GM19193 (cell line): ENCODE data around the gene ABCG2.

Experiments used
- POLR2A ChIP-seq: IDR thresholded peaks from 4 replicates; pipeline ENCODE4 v1.6.1; 2011; ENCODE audit not compliant: insufficient read depth, insufficient read length; ENCODE audit errors: extremely low read depth

Gene ABCG2

GRCh38 chr4:88158489-88159228 lies at the start of gene ABCG2:
Gene ABCG2 (minus strand): TSS chr4:88158639. CDS start chr4:88139995, 18,644 bp downstream.
- no peak for TF ChIP-seq POLR2A

- TF ChIP-seq POLR2A = no peak
These were observed 49.7 kb upstream of the ABCG2 start for GRCh38 chr4:88208156-88208555.

DNA sequence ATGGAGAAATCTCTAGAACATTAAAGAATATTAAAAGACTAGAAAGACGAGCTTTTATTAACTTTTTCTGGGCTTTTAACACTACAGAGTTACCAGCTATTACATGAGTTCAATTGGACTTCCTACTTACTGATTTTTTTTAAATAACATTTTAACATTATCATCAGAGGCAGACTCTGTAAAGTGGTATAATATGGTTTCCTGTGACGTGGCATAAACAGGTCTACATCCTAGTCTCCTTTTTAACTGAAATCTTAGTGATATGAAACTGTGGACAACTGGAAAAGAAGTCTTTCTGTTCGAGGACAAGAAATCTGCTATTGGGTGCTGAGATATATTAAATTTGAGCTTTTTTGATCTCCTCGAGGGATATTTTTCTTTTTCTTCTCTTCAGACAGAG lies 48.7 kb upstream of the ABCG2 start:
- no peak for TF ChIP-seq POLR2A

DNA sequence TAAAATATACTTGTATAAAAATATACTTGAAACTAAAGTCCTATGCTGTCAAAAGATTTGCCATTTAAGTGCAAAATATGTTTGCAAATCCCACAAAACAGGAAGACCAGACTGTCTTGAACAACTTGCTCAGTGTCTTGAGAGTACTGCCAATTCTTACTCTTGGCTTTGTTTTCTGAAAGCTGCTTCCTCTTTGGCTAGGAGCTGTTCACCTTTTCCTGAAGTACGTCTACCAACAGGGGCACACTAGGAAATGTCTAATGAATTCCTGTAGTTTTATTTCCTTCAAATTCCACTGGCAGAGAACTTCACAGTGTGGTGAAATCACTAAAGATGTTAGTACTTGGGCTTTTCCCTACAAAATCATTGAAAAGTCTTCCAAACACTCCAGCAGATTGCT lies 46.4 kb upstream of the ABCG2 start:
- TF ChIP-seq POLR2A = no peak

- no peak for TF ChIP-seq POLR2A
These were observed 44.0 kb upstream of the ABCG2 start for GRCh38 chr4:88202443-88202842.

DNA sequence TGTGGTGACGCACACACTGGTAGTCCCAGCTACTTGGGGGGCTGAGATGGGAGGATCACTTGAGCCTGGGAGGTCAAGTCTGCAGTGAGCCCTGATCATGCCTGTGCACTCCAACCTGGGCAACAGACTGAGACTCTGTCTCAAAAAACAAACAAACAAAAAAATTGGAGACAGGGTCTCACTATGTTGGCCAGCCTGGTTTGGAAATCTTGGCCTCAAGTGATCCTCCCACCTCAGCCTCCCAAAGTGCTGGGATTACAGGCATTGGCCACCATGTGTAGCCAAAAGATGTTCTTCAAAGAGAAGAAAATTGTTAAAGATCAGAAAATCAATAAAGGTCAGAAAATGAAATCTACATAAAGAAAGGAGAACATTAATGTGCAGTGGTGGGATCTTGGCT lies 41.7 kb upstream of the ABCG2 start:
- TF ChIP-seq POLR2A = no peak

- TF ChIP-seq POLR2A = no peak
These were observed 38.2 kb upstream of the ABCG2 start for GRCh38 chr4:88196523-88197185.

DNA sequence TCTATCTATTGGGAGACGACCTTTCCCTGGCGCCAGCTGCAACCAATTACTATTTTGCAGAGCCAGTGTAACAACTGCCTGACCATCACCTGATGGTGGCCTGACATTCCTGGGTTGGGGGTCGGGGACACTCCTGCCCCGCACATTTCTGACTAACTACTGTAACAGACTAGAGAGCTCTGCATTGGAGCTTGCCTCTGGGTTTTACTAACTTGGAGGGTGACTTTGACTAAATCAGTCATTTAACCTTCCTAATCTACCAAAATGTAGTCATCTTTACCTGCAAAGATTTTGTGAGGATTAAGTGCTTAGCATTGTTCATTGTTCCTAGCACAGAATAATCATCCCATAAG lies 37.5 kb upstream of the ABCG2 start:
- TF ChIP-seq POLR2A = no peak

GRCh38 chr4:88195328-88196012 lies 37.0 kb upstream of the ABCG2 start:
- TF ChIP-seq POLR2A = no peak

- TF ChIP-seq POLR2A = no peak
These were observed 33.0 kb upstream of the ABCG2 start for GRCh38 chr4:88191404-88191803.

DNA sequence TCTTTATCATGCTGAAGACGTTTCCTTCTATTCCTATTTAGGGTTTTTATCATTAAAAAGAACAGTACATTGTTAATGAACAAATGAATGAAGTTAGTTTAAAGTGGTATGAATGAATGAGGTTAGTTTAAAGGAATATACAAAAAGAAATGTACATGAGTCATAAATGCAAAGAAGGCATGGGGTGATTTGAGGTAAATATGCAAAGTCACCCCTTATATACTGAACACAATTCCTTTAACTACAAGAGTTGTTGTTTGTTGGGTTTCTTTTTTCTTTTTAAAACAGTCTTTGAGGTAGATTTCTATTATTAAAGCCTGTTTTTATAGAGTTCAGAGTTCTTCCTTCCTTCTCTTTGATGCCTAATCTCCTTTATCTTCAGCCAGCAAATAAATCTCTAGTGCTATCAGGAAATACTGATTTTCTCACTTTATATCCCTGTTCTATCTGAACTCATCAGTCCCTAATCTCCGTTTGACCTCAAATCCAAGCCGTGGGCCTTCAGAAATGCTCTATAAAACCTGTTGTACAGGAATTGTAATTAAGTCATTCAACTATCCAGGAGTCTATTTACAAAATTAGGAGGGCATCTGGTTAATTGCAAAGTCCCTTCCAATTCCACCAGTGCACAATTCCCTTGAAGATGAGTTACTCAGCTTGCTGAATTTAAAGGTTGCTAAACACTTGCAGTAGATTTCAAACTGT lies 31.6 kb upstream of the ABCG2 start:
- TF ChIP-seq POLR2A = no peak

GRCh38 chr4:88189418-88189738 lies 30.9 kb upstream of the ABCG2 start:
- no peak for TF ChIP-seq POLR2A

DNA sequence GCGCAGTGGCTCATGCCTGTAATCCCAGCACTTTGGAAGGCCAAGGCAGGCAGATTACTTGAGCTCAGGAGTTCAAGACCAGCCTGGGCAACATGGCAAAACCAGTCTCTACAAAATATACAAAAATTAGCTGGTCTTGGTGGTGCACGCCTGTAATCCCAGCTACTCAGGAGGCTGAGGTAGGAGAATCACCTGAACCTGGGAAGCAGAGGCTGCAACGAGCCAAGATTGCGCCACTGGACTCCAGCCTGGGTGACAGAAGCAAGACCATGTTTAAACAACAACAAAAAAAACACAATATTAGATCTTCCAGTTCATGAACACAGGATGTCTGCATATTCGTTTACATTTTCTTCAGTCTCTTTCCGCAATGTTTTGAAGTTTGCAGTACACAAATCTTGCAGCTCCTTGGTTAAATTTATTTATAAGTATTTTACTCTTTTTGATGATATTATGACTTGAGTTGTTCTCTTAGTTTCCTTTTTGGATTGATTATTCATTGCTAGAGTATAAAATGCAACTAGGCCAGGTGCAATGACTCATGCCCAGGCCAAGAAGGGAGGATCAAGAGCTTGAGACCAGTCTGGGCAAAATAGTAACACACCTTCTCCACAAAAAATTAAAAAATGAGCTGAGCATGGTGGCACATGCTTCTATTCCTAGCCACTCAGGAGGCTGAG lies 30.4 kb upstream of the ABCG2 start:
- TF ChIP-seq POLR2A = no peak

DNA sequence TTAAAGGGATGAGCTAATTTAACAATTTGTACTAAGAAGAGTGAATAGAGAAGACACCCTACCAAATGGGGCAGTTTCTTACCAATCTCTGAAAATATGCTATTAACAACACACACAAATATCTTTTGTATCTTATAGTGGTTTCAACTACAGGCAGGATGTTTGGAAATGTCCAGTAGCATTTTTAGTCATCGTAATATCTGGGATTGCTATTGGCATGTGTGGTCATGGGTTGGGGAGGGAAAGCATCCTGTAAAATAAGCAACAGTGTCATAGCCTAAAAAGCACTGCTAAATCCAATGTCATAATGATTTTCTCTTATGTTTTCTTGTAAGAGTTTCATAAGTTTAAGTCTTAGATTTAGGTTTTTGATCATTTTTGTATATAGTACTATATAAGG lies 29.3 kb upstream of the ABCG2 start:
- TF ChIP-seq POLR2A = no peak

- TF ChIP-seq POLR2A = no peak
These were observed 27.5 kb upstream of the ABCG2 start for GRCh38 chr4:88185906-88186305.
